ENCODE measurements around the gene CYP4Z1. TPM values are rescaled to one million over a fixed set of nuclear protein-coding genes. Genes with fewer than 3 reads are reported as not detected.

Gene CYP4Z1, protein sequence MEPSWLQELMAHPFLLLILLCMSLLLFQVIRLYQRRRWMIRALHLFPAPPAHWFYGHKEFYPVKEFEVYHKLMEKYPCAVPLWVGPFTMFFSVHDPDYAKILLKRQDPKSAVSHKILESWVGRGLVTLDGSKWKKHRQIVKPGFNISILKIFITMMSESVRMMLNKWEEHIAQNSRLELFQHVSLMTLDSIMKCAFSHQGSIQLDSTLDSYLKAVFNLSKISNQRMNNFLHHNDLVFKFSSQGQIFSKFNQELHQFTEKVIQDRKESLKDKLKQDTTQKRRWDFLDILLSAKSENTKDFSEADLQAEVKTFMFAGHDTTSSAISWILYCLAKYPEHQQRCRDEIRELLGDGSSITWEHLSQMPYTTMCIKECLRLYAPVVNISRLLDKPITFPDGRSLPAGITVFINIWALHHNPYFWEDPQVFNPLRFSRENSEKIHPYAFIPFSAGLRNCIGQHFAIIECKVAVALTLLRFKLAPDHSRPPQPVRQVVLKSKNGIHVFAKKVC
- not detected in 5 replicates for total RNA-seq (2022; extraction: Qiagen RNA extraction)

DNA sequence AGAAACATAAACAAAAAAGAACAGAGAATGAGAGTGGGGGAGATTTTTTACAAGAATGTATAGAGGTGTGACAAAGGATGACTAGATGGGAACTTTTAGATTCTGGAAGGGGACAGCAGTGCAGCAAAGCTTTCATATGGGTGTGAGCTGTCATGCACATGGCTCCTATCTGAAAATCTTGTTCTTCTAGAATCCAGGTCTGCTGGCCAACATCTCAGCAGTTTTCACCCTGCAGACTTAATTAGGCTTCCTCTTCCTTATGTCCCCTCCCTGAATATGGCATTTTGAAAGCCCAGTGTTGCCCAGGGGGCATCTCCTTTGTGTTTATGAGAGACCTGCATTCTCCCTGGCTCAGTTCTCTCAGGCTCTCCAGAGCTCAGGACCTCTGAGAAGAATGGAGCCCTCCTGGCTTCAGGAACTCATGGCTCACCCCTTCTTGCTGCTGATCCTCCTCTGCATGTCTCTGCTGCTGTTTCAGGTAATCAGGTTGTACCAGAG, at the start of gene CYP4Z1:
TSS of gene CYP4Z1 (plus strand) at position 135 of the 498 bp plus-strand sequence. CDS start at position 395, 260 bp downstream.

DNA sequence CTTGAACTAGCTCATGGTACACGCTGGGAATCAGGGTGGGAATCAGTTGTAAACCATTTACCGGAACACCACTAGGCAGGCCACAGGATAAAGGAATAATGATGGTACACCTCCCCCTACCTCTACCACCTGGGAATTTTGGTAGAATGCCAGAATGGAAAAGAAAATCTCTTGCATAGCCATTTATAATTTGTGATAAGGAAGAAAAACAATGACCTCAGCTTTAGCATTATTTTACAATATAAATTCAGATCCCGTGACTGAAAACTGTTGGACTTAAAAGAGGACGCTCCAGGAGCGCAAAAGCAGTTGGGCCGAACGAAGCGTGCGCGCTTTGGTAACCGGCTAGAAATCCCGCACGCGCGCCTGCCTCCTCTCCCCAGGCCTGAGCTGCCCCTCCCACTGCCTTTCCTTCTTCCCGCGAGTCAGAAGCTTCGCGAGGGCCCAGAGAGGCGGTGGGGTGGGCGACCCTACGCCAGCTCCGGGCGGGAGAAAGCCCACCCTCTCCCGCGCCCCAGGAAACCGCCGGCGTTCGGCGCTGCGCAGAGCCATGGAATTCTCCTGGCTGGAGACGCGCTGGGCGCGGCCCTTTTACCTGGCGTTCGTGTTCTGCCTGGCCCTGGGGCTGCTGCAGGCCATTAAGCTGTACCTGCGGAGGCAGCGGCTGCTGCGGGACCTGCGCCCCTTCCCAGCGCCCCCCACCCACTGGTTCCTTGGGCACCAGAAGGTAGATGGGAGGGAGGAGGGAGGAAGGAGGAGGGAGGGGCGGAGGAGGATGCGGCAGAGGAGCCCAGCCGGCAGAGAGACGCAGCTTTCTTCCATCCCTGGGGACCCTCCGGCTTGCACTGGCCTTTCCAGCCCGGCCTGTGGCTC, 43.5 kb upstream of the CYP4Z1 start, which contains the start of gene CYP4X1:
TSS of gene CYP4X1 (plus strand) at position 402 of the 873 bp plus-strand sequence. CDS start at position 551, 149 bp downstream.

DNA sequence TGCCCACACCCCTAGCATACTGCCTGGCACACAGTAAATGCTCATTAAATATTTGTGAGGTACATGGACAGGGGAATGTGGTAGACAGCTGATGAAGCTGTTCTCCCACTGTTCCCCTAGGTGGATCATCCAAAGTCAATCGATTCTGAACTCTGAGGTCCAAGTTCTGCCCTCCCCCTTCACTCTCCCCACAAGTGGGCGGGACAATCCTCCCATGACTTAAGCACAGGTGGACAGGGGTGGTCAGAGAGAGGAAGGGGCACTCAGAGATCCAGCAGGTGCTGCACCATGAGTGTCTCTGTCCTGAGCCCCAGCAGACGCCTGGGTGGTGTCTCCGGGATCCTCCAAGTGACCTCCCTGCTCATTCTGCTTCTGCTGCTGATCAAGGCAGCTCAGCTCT, 70.2 kb downstream of the CYP4Z1 start, which contains the start of gene CYP4A22:
TSS of gene CYP4A22 (plus strand) at position 244 of the 400 bp plus-strand sequence. CDS start at position 289, 45 bp downstream.

Other genes with a start within 250 kb of the CYP4Z1 start
- not detected in 5 replicates for gene CYP4A11, start 125.8 kb upstream of the CYP4Z1 start, total RNA-seq (2022; extraction: Qiagen RNA extraction)
- gene CYP4X1, start 43.6 kb upstream of the CYP4Z1 start, total RNA-seq (2022; extraction: Qiagen RNA extraction) = 0.07 TPM in 1 of 5 replicates, not detected in the others
- not detected in 5 replicates for gene CYP4A22, start 70.2 kb downstream of the CYP4Z1 start, total RNA-seq (2022; extraction: Qiagen RNA extraction)
- gene PDZK1IP1, start 122.8 kb downstream of the CYP4Z1 start, total RNA-seq (2022; extraction: Qiagen RNA extraction) = 6.9 to 9.5 TPM (median 8.0 TPM) in 5 replicates
- not detected in 5 replicates for gene TAL1, start 165.0 kb downstream of the CYP4Z1 start, total RNA-seq (2022; extraction: Qiagen RNA extraction)
- gene STIL, start 246.9 kb downstream of the CYP4Z1 start, total RNA-seq (2022; extraction: Qiagen RNA extraction) = 8.6 to 10.6 TPM (median 9.9 TPM) in 5 replicates

Data from A549 treated with Mapracorat at 1 μM for 4 hours (cell line).